ENCODE measurements around the gene MXD4. TPM values are rescaled to one million over a fixed set of nuclear protein-coding genes. Genes with fewer than 3 reads are reported as not detected.

The MXD4 gene
- total and polyA plus RNA-seq, 2 experiments from 2014 or later: 6.9 to 19.9 TPM

DNA sequence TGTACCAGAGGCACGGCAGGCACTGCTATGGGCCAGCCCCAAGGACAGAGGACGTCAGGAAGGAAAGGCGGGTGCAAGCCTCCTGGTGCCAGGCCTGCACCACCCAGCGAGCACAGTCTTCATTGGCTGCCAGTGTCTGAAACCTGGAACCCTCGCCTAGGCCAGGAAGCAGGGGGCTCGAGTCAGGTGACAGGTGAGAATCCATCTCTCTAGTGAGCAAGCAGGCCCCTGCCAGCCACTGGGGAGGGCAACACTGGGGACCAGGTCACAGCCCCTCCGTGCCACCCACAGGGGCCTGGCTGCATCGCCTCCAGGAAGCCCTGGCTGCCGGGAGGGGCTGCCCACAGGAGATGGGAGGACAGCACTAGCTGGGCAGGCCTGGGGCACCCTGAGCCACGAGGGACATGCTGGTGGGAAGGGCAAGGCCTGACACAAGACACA, 13.1 kb downstream of the MXD4 start:
- TF ChIP-seq NANOG (IDR thresholded peaks at IDR 0.05; ENCODE audit: borderline replicate concordance) (no peak), EZH2 (IDR thresholded peaks at IDR 0.05; ENCODE audit: low read depth, unreplicated experiment) (no peak), JUNB (IDR thresholded peaks at IDR 0.05; ENCODE audit: unreplicated experiment) (no peak), ETS1 (IDR thresholded peaks at IDR 0.05) (no peak), ZNF331 (CRISPR knock-in tag; IDR thresholded peaks at IDR 0.05; ENCODE audit: low read depth) (no peak), EZH2phosphoT487 (IDR thresholded peaks at IDR 0.05; ENCODE audit: unreplicated experiment) (no peak), STAT1 (IDR thresholded peaks at IDR 0.05; ENCODE audit: unreplicated experiment) (no peak), POLR2AphosphoS5 (IDR thresholded peaks at IDR 0.05; ENCODE audit: low read depth) (no peak), ZNF114 (CRISPR knock-in tag; IDR thresholded peaks at IDR 0.05) (no peak), CREB1 (CRISPR knock-in tag; IDR thresholded peaks at IDR 0.05; ENCODE audit: low read depth) (no peak)
- TF ChIP-seq, protein P1, sequence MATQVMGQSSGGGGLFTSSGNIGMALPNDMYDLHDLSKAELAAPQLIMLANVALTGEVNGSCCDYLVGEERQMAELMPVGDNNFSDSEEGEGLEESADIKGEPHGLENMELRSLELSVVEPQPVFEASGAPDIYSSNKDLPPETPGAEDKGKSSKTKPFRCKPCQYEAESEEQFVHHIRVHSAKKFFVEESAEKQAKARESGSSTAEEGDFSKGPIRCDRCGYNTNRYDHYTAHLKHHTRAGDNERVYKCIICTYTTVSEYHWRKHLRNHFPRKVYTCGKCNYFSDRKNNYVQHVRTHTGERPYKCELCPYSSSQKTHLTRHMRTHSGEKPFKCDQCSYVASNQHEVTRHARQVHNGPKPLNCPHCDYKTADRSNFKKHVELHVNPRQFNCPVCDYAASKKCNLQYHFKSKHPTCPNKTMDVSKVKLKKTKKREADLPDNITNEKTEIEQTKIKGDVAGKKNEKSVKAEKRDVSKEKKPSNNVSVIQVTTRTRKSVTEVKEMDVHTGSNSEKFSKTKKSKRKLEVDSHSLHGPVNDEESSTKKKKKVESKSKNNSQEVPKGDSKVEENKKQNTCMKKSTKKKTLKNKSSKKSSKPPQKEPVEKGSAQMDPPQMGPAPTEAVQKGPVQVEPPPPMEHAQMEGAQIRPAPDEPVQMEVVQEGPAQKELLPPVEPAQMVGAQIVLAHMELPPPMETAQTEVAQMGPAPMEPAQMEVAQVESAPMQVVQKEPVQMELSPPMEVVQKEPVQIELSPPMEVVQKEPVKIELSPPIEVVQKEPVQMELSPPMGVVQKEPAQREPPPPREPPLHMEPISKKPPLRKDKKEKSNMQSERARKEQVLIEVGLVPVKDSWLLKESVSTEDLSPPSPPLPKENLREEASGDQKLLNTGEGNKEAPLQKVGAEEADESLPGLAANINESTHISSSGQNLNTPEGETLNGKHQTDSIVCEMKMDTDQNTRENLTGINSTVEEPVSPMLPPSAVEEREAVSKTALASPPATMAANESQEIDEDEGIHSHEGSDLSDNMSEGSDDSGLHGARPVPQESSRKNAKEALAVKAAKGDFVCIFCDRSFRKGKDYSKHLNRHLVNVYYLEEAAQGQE (IDR thresholded peaks at IDR 0.05; ENCODE audit: unreplicated experiment): no peak
- TF ChIP-seq, protein P2, sequence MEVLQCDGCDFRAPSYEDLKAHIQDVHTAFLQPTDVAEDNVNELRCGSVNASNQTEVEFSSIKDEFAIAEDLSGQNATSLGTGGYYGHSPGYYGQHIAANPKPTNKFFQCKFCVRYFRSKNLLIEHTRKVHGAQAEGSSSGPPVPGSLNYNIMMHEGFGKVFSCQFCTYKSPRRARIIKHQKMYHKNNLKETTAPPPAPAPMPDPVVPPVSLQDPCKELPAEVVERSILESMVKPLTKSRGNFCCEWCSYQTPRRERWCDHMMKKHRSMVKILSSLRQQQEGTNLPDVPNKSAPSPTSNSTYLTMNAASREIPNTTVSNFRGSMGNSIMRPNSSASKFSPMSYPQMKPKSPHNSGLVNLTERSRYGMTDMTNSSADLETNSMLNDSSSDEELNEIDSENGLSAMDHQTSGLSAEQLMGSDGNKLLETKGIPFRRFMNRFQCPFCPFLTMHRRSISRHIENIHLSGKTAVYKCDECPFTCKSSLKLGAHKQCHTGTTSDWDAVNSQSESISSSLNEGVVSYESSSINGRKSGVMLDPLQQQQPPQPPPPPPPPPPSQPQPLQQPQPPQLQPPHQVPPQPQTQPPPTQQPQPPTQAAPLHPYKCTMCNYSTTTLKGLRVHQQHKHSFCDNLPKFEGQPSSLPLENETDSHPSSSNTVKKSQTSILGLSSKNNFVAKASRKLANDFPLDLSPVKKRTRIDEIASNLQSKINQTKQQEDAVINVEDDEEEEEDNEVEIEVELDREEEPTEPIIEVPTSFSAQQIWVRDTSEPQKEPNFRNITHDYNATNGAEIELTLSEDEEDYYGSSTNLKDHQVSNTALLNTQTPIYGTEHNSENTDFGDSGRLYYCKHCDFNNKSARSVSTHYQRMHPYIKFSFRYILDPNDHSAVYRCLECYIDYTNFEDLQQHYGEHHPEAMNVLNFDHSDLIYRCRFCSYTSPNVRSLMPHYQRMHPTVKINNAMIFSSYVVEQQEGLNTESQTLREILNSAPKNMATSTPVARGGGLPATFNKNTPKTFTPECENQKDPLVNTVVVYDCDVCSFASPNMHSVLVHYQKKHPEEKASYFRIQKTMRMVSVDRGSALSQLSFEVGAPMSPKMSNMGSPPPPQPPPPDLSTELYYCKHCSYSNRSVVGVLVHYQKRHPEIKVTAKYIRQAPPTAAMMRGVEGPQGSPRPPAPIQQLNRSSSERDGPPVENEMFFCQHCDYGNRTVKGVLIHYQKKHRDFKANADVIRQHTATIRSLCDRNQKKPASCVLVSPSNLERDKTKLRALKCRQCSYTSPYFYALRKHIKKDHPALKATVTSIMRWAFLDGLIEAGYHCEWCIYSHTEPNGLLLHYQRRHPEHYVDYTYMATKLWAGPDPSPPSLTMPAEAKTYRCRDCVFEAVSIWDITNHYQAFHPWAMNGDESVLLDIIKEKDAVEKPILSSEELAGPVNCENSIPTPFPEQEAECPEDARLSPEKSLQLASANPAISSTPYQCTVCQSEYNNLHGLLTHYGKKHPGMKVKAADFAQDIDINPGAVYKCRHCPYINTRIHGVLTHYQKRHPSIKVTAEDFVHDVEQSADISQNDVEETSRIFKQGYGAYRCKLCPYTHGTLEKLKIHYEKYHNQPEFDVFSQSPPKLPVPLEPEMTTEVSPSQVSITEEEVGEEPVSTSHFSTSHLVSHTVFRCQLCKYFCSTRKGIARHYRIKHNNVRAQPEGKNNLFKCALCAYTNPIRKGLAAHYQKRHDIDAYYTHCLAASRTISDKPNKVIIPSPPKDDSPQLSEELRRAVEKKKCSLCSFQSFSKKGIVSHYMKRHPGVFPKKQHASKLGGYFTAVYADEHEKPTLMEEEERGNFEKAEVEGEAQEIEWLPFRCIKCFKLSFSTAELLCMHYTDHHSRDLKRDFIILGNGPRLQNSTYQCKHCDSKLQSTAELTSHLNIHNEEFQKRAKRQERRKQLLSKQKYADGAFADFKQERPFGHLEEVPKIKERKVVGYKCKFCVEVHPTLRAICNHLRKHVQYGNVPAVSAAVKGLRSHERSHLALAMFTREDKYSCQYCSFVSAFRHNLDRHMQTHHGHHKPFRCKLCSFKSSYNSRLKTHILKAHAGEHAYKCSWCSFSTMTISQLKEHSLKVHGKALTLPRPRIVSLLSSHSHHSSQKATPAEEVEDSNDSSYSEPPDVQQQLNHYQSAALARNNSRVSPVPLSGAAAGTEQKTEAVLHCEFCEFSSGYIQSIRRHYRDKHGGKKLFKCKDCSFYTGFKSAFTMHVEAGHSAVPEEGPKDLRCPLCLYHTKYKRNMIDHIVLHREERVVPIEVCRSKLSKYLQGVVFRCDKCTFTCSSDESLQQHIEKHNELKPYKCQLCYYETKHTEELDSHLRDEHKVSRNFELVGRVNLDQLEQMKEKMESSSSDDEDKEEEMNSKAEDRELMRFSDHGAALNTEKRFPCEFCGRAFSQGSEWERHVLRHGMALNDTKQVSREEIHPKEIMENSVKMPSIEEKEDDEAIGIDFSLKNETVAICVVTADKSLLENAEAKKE (CRISPR knock-in tag; IDR thresholded peaks at IDR 0.05): no peak
- TF ChIP-seq, protein P3, sequence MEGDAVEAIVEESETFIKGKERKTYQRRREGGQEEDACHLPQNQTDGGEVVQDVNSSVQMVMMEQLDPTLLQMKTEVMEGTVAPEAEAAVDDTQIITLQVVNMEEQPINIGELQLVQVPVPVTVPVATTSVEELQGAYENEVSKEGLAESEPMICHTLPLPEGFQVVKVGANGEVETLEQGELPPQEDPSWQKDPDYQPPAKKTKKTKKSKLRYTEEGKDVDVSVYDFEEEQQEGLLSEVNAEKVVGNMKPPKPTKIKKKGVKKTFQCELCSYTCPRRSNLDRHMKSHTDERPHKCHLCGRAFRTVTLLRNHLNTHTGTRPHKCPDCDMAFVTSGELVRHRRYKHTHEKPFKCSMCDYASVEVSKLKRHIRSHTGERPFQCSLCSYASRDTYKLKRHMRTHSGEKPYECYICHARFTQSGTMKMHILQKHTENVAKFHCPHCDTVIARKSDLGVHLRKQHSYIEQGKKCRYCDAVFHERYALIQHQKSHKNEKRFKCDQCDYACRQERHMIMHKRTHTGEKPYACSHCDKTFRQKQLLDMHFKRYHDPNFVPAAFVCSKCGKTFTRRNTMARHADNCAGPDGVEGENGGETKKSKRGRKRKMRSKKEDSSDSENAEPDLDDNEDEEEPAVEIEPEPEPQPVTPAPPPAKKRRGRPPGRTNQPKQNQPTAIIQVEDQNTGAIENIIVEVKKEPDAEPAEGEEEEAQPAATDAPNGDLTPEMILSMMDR (conservative IDR thresholded peaks at IDR 0.05; ENCODE audit: low read depth in 2 of 2): no peak
- DNase-seq (ENCODE audit: low spot score) (no peak), ATAC-seq (no peak)
- Mint-ChIP-seq H3K27me3 (ENCODE audit: insufficient read depth, low read depth, poor library complexity) (peaks cover 6% of the 10 kb centered on the region), H3K27ac (no peak overlapping the region), H3K4me3 (no peak overlapping the region), H3K36me3 (ENCODE audit: low read depth) (peaks cover 11% of the 10 kb centered on the region), H3K9me3 (peaks cover 18% of the 10 kb centered on the region), H3K4me1 (peaks cover 3% of the 10 kb centered on the region; the same call in 2 of the 3 replicates)
- Histone ChIP-seq H3K4me1 (ENCODE audit: insufficient read depth) (no peaks in the 10 kb centered on the region; the same call in 1 of the 2 replicates), H3K27me3 (ENCODE audit: insufficient read depth) (no peaks in the 10 kb centered on the region), H3K4me2 (no peak overlapping the region), H2AFZ (no peak overlapping the region), H3K36me3 (ENCODE audit: insufficient read depth) (no peaks in the 10 kb centered on the region; the same call in 1 of the 2 replicates), H3K4me3 (no peak overlapping the region), H3K9me2 (ENCODE audit: insufficient read depth) (no peaks in the 10 kb centered on the region), H3K27ac (ENCODE audit: low read depth) (no peak overlapping the region), H3K79me2 (replicated peaks; ENCODE audit: insufficient read depth) (no peaks in the 10 kb centered on the region), H3F3A (replicated peaks; ENCODE audit: low read depth) (no peaks in the 10 kb centered on the region), H4K20me1 (replicated peaks; ENCODE audit: insufficient read depth) (no peaks in the 10 kb centered on the region)
